ENCODE measurements around the gene PREX1.

Gene PREX1

GRCh38 chr20:48629960-48630315 is 197.9 kb downstream of the PREX1 start:
- DNase-seq: no peak

DNA sequence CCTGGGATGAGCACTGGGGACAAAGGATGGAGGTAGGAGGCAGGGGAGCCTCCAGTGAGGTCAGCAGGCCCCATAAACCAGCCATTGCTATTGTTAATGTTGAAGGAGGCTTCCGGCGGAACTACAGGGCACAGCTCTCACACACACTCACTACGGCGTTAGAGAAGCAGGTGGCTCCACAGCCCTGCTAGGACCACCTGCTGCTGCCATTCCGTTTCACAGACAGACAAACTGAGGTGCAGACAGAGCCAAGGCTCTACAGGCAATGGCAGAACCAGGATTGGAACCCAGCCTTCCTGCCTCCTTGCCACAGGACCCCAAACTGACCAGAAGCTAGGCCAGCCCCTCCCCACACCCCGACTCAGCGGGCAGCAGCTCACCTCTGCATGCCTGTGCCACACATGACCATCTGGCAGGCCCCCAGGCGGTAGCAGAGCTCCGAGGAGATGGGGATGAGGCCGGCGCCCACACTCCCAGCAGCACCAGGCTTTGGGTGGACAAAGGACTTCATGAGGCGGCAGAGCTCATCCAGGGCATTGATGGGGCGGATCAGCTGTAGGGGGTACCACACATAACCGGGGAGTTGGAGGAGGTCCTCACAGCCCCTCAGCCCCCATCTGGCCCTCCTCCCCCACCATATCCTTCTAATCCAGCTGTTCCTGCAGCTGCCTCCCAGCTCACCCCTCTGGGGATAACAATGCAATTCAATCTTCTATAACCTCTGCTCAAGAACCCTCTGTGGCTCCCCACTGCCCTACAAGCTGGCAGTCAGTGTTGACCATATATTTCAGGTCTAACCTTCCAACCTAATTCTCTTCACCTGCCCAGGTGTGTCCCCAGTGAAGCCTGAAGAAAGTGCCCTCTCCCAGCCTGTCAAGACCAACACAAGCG is 198.5 kb downstream of the PREX1 start:
- DNase-seq: no peak

DNA sequence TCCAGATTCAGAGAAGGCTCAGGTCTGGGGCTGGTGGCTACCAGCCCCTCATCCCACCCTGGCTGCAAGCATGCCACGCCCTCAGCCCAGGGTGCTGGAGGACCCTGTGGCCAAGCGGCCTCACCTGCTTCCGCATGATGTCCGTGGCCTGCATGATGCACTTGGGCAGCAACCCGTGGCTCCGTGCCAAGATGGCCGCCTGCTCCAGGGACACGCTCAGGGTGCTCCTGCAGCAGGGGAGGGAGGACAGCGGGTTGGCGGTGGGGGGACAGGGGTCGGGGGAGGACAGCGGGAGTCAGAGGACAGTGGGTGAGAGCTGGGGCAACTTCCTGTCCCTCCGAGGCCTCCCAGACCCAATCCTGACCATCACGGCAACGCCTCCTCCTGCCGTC is 200.1 kb downstream of the PREX1 start:
- no peak for DNase-seq

GRCh38 chr20:48626938-48627736 is 200.7 kb downstream of the PREX1 start:
- no peak for DNase-seq

GRCh38 chr20:48626226-48626937 is 201.4 kb downstream of the PREX1 start:
- DNase-seq: no peak

DNA sequence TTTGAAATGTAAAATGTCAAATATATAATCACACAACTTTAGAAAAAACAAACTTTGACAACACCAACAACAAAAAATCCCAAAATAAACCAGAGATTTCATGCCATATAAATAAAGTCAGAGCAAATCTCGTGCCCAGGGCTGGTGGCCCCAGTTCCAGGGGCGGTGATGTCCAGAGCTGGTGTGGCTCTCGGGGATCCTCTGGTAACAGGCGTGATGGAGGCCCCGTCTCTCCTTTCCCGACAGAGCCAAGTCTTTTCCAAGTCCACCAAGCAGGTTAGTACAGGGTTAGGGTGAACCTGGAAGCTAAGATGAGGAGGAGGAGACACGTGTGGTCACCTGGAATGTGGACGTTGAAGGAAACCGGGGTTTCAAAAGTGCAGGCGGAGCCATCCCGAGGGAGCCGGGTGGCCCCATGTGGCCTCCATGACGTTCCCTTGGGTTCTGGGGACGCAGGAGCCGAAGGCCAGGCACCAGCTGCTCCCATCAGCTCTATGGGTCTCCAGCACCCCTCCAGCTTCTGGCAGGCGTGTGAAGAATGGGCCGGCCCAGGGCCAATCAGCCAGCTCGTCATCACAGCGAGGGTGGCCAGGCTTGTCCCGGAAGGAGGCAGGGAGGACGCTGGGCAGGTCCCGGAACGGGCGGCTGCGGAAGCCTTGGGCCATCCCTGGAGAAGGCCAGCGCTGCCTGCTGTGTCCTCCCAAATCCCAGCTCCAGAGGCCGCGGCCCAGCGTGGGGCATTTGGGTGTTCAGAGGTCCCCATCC is 202.5 kb downstream of the PREX1 start:
- no peak for DNase-seq

GRCh38 chr20:48624315-48625020 is 203.3 kb downstream of the PREX1 start:
- no peak for DNase-seq

GRCh38 chr20:48623906-48624265 is 203.9 kb downstream of the PREX1 start:
- no peak for DNase-seq

GRCh38 chr20:48623176-48623905 is 204.5 kb downstream of the PREX1 start:
- DNase-seq: no peak

- no peak for DNase-seq
Measured at GRCh38 chr20:48622421-48622820, 205.4 kb downstream of the PREX1 start.

GRCh38 chr20:48621376-48622078 is 206.3 kb downstream of the PREX1 start:
- no peak for DNase-seq

- peak; percentile 38 for DNase-seq
Measured at GRCh38 chr20:48620507-48621375, 207.1 kb downstream of the PREX1 start.

DNA sequence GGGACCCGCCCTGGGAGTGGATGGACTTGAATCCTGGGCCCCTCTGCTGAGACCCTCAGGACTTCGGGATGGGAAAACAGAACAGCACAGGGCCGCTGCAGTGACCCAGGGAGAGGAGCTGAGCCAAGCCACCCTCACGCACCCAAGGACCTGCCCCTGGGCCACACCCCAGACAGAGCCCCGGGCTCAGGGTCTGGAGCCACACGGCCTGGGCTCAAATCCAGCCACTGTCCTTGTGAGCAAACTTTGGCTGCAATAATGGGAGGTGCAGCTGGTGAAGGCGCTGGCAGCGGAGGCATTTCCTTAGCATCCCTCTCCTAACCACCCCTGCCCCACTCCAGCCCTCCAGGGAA is 207.7 kb downstream of the PREX1 start:
- DNase-seq: no peak

DNA sequence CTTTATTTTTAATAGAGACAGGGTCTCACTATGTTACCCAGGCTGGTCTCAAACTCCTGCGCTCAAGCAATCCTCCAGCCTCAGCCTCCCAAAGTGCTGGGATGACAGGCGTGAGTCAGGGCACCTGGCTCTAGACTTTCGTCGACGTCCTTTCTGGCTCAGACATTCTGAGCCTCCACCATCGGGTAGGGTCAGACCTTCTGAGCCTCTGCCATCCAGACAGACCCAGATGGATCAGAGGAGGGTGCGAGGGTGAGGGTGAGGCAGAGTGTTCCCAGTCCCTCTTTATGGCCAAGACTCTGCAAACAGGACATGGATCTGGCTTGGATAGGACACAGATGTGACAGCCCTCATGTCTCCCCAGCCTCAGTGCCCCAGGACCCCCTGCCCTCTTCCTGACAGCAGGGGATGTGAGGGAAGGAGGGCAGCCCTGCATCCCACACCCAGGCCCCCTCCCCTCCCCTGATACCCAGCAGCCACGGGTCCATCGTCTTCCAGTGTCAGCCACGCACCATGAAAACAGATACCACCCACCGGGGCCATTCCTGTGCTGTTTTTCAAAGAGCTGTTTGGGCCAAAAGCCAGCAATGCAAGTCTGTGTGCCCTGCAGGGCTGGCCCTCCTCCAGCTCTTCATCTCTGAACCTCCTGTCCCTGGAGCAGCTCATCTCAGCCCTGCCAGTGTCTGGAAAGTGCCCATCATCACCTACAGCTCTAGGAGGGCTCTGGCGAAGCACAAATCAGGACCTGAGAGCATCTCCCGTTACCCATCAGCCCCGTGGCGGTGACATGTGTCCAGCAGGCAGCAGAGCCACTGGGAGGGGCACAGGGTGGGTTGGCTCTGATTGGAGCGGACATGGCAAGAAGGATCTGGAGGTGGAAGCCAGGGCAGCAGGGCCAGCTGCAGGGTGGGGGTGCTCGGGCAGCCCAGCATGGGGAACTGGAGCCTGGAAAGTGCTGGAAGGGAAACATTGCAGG is 208.4 kb downstream of the PREX1 start:
- DNase-seq: no peak

DNA sequence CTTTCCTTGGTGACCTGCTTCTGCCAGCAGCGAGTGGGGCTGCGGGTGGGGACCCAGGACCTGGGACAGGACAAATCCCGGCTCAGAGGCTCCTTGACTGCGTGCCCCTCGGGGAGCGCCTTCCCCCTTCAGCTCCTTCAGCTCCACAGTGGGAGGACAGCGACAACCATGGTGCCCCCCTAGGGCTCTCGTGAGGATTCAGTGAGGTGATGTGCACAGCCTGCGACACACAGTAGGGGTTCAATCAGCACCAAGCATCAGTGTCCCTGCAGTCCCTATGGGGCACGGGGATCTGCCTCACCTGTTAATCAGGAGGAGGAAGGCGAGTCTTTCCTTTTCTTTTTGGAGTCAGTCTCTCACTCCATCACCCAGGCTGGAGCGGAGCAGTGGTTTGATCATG is 209.2 kb downstream of the PREX1 start:
- DNase-seq: no peak

GRCh38 chr20:48618052-48618451 is 209.7 kb downstream of the PREX1 start:
- DNase-seq: no peak

GRCh38 chr20:48617481-48617880 is 210.3 kb downstream of the PREX1 start:
- DNase-seq: no peak

DNA sequence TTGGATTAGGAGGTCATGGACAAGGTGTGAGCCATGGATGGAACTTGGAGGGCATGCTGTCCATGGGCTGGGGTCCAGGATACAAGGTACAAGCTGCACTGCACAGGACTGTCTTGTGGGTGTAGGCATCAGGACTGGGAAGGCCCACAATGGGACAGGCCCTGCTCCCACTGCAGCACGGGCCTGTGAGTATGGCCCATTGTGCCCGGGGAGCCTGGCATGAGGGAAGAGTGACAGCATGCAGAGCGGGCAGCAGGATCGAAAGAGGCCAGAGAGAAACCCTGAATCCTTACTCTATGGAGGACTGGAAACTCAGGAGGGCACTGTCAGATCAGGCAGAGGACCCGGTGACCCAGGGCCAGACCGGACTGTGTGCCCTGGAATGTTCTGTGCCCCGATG is 211.3 kb downstream of the PREX1 start:
- no peak for DNase-seq

DNA sequence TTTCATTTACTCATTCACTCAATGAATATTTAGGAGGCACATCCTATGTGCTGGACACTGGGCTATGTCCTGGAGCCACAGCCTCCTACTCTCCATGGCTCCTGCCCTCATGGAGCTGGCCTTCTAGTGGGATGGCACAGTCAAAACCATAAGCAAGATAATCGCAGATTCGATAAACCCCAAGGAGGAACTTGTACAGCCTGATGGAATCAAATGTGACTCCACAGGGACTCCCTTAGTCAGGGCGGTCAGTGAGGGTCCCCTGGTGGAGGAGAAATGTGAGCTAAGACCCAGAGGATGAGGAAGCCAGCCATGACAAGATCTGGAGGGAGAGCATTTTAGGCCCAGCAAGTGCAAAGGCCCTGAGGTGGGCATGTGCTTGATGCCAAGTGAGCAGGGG is 211.9 kb downstream of the PREX1 start:
- no peak for DNase-seq

Measured in NCI-H1417 treated with DMSO at 0.1 percent for 48 hours (cell line).